Effector CD8-positive, alpha-beta T cell (primary cell): ENCODE results near the gene SELENOI.

Experiments used
- DNase-seq: peaks from one replicate; lab custom pipeline; 2025; lab: John Stamatoyannopoulos, UW

Gene SELENOI

DNA sequence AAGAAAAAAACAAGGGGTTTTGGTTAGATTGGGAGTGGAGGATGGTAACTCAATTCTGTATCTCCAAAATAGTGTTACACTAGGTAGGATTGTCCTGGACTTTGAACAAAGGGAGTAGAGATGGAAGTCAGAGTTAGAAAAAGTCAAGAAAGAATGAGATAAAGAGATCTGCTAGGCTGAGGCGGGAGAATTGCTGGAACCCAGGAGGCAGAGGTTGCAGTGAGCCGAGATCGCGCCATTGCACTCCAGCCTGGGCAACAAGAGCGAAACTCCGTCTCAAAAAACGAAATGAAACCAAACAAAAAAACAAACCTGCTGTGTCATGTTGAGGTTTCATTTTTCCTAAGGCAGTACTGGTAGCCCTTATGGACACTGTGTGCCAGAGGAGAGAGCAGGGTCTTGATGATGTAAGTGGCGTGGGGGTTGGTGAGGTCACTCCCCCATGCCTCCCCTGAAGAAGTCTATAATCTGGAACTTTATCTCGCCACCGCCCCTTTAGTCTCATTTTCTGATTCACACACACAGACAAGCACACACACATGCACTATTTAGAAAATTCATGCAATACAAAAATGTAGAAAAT, 66.2 kb downstream of the SELENOI start:
- DNase-seq, result no peak

DNA sequence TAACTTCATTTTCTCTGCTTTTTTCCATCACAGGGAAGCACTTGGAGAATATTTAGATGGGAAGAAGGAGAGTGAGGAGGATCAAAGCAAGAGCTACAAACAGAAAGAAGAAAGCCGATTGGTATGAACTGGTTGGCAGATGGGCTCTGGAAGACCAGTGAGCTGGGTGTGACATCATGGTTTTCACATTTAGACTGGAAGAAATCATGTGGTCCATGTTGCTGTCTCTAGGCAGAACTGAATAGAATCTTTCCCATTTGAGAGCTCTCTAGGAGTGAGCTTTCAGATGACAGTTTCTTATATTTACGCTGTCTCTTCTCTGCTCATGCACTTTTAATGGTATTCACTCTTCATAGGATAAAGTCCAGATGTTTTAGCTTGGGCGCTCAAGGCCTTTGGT, 68.4 kb downstream of the SELENOI start:
- no peak for DNase-seq

- DNase-seq, result no peak
Observed at GRCh38 chr2:26421961-26422360, 76.0 kb downstream of the SELENOI start.

DNA sequence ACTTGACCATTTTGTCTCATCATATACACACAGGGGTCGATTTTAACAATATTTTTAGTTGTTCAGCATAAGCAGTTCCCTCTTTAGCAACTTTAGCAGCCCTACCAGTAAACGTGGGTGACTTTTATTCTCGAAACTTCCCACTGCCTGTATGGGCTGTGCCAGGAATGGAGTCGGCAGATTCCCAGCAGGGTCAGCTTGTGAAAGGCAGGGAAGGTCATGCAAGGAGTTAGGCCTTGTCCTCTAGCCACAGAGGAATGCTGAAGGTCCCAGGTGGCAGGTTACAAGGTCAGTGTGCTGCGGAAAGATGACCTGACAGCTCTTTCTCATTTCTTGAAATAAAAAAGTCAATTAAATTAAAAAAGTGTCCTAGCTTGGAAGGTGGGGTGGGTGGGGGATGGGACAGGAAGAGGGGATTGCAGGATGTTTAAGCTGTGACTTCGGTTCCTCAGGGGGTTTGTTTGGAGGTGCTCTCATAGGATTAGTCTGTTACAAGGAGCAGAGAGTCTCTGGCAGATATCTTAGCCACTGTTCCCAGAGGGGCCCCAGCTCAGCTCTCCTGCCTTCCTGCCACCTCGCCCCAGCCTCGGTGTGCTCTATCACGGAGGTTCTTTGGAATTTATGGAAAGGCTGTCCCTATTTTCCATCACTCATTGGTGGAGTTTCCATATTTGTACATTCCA, 77.1 kb downstream of the SELENOI start:
- no peak for DNase-seq

GRCh38 chr2:26423750-26424149, 77.8 kb downstream of the SELENOI start:
- DNase-seq, result no peak

DNA sequence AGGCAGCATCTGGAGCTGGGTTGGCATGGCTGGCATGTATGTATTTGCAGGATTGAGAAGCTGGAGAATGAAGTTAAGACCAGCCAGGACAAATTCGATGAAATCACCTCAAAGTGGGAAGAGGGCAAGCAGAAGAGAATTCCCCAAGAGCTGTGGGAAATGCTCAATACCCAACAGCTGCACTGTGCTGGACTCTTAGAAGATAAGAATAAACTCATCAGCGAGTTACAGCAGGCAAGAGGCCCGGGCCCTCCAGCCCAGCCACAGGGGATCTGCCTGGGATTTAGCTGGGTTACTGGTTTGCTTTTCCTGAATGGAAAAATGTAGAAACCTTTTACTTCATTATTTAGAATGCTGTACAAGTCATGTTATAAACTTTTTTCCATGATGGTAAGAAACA, 78.3 kb downstream of the SELENOI start:
- no peak for DNase-seq

DNA sequence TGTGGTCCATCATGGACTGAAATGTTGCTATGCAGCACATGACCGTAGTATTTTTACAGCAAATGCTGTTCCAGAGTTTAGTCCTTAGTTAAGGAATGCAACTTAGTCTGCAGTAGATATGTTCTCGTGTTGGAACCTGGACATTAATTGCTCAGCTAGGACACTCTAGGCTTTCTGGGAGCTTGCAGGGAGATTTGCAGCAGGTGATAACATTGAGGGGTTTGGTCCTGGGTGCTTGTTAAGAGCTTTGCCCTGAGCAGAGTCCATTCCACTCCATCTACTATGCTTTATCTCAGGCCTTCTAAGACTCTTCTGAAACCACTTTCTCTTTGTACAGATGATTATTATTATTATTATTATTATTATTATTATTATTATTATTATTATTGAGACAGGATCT, 82.9 kb downstream of the SELENOI start:
- no peak for DNase-seq

DNA sequence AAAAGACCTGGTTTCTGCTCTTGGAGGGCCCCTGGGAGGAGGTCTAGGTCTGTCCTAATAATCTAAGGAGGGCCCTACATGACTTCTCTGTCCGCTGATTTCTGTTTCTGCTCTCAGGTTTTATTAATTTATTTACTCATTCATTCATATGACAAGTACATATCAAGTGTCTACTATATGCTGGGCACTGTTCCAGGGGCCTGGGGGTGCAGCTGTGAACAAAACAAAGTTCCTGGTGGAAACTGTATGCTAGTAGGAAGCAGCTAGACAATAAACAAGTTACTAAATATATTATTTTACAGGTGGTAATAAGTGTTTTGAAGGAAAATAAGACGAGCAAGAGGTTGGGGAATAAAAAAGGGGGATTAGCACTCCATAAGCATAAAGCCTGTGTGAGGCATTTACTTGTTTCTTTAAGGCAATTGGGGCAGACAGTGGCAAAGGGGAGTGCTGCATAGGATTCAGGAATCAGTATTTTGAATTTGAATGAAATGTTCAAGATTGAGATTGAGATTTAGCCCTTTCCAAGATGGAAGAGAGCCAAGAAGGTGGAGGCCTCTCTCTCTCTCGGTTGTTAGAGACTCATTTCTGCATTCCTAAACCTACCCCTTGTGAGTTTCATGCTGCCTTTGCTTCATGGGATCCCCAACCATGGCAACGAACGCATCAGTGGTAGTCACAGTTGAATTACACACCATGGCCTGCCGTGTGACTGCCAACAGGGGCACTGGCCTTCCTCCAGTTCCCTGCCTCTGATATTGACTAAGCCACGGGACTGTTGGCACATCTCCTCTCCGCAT, 84.0 kb downstream of the SELENOI start:
- DNase-seq, result no peak

DNA sequence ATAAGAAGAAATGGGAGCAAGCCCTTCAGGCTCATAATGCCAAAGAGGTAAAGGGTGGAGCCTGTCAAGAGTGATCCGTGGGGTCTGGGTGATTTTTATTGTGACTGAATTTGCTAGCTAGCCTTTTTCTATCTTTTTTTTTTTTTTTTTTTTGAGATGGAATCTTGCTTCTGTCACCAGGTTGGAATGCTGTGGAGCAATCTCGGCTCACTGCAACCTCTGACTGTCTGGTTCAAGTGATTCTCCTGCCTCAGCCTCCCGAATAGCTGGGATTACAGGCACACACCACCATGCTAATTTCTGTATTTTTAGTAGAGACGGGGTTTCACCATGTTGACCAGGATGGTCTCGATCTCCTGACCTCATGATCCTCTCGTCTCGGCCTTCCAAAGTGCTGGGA, 84.9 kb downstream of the SELENOI start:
- no peak for DNase-seq

DNA sequence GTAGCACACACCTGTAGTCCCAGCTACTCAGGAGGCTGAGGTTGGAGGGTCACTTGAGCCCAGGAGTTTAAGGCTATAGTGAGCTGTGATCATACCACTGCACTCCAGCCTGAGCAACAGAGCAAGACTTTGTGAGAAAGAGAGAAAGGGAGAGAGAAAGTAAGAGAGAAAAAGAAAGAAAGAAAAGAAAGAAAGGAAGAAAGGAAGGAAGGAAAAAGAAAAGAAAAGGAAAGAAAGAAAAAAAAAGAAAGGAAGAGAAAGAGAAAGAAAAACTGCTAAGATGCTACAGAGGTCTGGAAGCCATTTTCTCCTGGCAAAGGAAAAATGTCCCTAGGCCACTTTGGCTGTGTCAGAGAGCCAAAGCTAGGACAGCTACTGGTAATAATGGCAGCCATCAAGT, 86.4 kb downstream of the SELENOI start:
- no peak for DNase-seq

DNA sequence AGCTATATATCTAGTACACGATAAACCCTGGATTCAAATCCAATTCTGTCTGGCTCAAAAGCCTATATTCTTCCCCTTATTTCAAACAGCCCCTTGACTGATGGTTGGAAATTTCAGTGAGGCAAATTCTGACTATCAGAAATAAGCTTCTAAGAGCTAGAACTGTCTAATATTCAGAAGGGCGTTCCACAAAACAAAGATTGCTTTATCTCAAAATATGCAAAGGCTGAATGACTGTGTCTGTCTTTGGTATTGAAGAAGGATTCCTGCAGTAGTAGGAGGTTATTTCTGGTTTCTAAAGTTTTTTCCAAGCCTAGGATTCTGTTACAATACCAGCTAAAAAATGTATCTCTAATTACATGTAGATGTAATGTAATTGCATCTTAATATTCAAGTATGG, 86.9 kb downstream of the SELENOI start:
- DNase-seq, result no peak

- DNase-seq, result no peak
Observed at GRCh38 chr2:26435106-26435505, 89.2 kb downstream of the SELENOI start.

- no peak for DNase-seq
Observed at GRCh38 chr2:26438526-26438925, 92.6 kb downstream of the SELENOI start.

- no peak for DNase-seq
Observed at GRCh38 chr2:26438926-26439325, 93.0 kb downstream of the SELENOI start.

DNA sequence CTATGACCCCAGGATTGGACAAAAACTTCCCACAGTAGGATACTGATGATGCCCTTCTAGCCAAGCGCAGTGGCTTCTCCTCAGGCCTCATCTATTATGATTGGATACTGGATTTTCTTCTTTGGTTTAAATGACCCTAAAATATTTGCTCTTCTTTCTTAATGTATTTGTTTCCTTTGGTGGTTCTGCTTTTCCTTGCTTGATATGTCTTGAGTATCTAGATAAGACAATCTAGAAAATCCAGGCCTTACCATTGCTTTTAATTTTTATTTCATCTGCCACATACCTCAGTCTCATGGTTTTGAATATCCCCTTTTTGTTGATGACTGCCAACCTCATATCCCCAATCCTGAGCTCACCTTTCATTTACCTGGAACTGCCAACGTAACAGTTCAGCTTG, 96.4 kb downstream of the SELENOI start:
- DNase-seq, result no peak

GRCh38 chr2:26442707-26443106, 96.8 kb downstream of the SELENOI start:
- DNase-seq, result no peak

DNA sequence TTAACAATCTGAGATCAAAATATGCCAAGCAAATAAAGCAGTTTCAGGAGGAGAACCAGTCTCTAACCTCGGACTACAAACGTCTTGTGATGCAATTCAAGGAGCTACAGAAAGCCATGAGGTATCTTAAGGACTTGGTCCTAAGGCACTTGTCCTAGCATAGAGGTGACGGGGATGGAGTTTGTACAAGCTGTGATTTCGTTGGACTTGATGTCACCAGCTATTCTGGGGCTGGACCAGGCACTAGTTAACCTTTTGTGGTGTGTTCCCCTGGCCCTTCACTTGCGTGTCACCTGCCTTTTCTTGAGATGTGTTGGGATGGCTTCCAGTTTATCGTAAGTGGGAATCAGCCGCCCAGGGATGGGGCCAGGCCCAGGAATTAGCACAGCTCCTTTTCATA, 98.3 kb downstream of the SELENOI start:
- no peak for DNase-seq
